Measurements from ENCODE around the gene CD248. TPM values are rescaled to one million over a fixed set of nuclear protein-coding genes. Genes with fewer than 3 reads are reported as not detected.
"Not testable (repeated sequence)": the region's sequence is repeated elsewhere in the genome, so short reads cannot be mapped to it uniquely, and the experiment has no call there.

CD248 gene
- total RNA-seq, 1 donor, result 85.1 TPM

DNA sequence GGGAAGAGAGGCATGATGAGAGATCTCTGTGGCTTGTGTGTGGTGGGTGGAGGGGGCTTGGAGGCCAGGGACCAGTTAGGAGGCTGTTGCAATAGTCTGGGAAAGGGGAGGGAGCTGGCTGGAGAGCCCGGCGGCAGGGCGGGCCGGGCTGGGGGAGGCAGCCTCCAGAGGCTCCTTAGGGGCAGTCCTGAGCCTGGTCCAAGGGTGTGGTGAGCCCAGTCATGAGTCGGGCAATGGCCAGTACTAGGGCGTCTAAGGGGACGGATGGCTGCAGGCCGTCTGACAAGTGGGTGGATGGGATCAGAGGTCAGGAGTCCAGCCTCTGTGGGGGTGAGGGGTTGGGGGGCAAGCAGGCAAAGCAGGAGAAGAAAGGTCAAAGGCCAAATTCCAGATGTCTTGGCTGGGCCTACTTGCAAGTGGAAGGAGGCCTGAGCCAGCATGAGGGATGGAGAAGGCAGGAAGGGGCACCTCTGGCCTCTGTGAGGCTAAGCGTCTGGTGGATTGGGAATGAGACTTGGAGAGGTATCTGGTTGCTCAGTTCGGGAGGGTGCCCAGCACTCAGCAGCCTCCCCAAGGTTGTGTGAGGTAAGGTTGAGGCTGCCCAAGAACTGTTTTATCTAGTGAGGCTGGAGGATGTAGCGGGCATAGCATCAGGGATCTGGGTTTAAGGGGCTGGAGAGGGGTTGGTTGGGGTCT lies 6.0 kb upstream of the CD248 start:
- DNase-seq (ENCODE audit: low read depth), result peak; percentile 81
- TF ChIP-seq, protein P1, sequence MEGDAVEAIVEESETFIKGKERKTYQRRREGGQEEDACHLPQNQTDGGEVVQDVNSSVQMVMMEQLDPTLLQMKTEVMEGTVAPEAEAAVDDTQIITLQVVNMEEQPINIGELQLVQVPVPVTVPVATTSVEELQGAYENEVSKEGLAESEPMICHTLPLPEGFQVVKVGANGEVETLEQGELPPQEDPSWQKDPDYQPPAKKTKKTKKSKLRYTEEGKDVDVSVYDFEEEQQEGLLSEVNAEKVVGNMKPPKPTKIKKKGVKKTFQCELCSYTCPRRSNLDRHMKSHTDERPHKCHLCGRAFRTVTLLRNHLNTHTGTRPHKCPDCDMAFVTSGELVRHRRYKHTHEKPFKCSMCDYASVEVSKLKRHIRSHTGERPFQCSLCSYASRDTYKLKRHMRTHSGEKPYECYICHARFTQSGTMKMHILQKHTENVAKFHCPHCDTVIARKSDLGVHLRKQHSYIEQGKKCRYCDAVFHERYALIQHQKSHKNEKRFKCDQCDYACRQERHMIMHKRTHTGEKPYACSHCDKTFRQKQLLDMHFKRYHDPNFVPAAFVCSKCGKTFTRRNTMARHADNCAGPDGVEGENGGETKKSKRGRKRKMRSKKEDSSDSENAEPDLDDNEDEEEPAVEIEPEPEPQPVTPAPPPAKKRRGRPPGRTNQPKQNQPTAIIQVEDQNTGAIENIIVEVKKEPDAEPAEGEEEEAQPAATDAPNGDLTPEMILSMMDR (IDR thresholded peaks at IDR 0.05; ENCODE audit: insufficient read depth, low read depth, low read length), result no peak
- H3K4me3 ChIP-seq (ENCODE audit: low read depth, low read length), result no peak overlapping the region

DNA sequence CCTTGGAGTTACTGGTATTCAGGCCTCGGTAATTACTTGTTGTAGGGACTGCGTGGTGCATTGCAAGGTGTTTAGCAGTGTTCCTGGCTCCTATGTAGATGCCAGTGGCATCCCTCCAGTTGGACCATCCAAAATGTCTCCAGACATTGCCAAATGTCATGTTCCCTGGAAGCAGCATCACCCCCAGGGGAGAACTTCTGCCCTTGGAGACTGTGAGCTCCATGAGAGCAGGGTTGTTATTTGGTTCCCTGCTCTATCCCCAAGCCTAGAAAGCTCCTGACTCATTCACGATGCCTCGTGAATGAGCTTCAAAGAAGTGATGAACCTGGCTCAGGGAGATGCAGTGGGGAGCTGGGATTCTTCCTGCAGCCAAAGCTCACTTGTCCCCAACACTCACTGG lies 4.8 kb upstream of the CD248 start:
- no peak overlapping the region for H3K4me3 ChIP-seq (ENCODE audit: low read depth, low read length)
- TF ChIP-seq, protein P1 (IDR thresholded peaks at IDR 0.05; ENCODE audit: insufficient read depth, low read depth, low read length), result no peak
- DNase-seq (ENCODE audit: low read depth), result no peak

DNA sequence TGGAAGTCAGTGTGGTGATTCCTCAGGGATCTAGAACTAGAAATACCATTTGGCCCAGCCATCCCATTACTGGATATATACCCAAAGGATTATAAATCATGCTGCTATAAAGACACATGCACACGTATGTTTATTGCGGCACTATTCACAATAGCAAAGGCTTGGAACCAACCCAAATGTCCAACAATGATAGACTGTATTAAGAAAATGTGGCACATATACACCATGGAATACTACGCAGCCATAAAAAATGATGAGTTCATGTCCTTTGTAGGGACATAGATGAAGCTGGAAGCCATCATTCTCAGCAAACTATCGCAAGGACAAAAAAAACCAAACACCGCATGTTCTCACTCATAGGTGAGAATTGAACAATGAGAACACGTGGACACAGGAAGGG lies 3.9 kb upstream of the CD248 start:
- not testable (repeated sequence) for DNase-seq (ENCODE audit: low read depth); H3K4me3 ChIP-seq (ENCODE audit: low read depth, low read length)

DNA sequence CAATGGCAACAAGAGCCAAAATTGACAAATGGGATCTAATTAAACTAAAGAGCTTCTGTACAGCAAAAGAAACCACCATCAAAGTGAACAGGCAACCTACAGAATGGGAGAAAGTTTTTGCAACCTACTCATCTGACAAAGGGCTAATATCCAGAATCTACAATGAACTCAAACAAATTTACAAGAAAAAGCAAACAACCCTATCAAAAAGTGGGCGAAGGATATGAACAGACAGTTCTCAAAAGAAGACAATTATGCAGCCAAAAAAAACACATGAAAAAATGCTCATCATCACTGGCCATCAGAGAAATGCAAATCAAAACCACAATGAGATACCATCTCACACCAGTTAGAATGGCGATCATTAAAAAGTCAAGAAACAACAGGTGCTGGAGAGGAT lies 3.4 kb upstream of the CD248 start:
- H3K4me3 ChIP-seq (ENCODE audit: low read depth, low read length); DNase-seq (ENCODE audit: low read depth): not testable (repeated sequence)

DNA sequence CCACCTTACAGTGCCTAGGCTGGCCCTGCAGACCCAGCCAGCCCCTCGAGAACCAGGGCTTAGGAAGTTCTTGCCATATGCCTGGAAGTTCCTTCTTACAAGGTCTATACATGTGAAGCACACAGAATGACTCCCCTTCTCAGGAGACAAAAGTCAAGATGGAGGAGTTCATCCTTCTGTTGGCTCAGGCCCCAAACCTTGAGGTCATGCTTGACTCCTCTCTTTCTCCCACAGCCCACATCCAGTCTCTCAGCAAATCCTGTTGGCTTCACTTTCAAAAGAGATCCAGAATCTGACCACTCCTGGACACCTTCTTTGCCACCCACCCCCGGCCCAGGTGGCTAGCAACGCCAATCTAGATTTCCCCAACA lies 1.7 kb upstream of the CD248 start:
- no peak overlapping the region for H3K4me3 ChIP-seq (ENCODE audit: low read depth, low read length)
- no peak for DNase-seq (ENCODE audit: low read depth)
- TF ChIP-seq, protein P1 (IDR thresholded peaks at IDR 0.05; ENCODE audit: insufficient read depth, low read depth, low read length), result no peak

DNA sequence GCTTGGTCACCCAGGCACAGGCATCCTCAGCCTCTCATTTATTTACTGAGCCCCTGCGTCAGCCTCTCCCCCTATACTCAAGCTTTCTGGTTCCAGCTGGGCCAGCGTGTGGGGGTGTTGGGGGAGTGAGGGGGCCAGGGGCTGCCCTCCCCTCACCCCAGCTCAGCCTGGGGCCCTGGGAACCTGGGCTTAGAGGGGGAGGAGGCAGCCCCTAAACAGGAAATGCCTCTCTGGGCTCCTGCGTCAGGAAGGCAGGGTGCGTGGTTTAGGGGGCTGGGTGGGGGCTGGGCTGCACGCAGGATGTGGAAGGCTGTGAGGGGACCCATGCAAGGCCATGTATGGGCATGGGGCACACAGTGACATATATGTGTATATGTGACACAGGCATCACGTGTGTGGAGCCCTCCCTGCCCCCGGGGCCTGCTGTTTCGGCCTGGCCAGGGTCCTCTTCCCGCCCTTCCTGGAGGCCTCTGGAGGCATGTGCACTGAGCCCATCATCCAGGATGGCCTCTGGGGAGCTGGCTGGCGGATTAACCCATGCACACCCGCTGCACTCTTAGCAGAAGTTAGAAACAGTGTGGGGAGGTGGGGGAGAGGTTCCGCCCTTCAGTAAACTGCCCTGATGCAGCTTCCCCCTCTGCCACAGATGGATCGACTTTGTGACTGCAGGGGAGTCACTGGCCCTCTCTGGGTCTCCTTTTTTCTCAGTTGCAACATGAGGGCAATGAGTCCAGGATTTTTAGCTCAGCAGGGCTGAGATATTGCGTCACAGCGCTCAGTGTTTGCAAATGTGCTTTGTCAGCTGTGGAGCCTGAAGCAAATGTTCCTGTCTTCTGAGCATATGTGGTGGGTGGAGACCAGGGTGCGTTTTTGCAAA lies 1.1 kb upstream of the CD248 start:
- DNase-seq (ENCODE audit: low read depth), result peak; percentile 99
- H3K4me3 ChIP-seq (ENCODE audit: low read depth, low read length), result no peak overlapping the region
- TF ChIP-seq, protein P1 (IDR thresholded peaks at IDR 0.05; ENCODE audit: insufficient read depth, low read depth, low read length), result no peak

DNA sequence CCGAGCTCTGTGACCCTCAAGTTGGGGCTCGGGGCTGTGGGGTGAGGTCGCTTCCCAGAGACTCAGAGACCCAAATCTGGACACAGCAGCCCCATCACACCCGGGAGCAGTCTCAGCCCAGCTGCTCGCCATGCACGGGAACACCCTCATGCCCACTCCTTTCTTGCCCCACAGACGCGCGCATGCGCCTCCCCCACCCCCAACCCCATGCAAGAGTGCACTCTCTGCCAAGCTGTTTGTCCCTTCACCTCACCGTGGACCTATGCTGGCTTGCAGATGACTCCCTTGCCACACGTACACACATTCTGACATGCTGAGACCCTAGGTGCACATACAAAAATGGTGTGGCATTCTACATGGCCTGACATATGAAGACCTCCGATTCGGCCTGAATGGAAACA lies 478 bp upstream of the CD248 start:
- TF ChIP-seq, protein P1 (IDR thresholded peaks at IDR 0.05; ENCODE audit: insufficient read depth, low read depth, low read length), result no peak
- DNase-seq (ENCODE audit: low read depth), result peak; percentile 83
- H3K4me3 ChIP-seq (ENCODE audit: low read depth, low read length), result peak overlapping the region; percentile 34

Data from fibroblast of villous mesenchyme (primary cell).